VCaP (cell line): ENCODE results near the gene MACROH2A2.

Source experiments
- H3K27ac ChIP-seq: fragments of 450-650 bp; 2 replicates; pipeline ENCODE4 v1.5.1; 2017
- CTCF ChIP-seq: fragments of 450-650 bp; conservative IDR thresholded peaks from 2 replicates; pipeline ENCODE4 v1.5.1; 2017; ENCODE audit warnings: mild to moderate bottlenecking, moderate library complexity

The MACROH2A2 gene

GRCh38 chr10:70132098-70133029 lies 79.7 kb downstream of the MACROH2A2 start, which contains the start of gene AIFM2:
TSS of gene AIFM2 (minus strand) at chr10:70132825. CDS start at chr10:70124084, 8,741 bp downstream.
- TF ChIP-seq CTCF, result no peak
- H3K27ac ChIP-seq, result peak within 1 kb of the TSS; percentile 57; the same call in 1 of the 2 replicates

- TF ChIP-seq CTCF, result no peak
- no peak overlapping the region for H3K27ac ChIP-seq
Measured at GRCh38 chr10:70135046-70135445, 82.4 kb downstream of the MACROH2A2 start.

GRCh38 chr10:70135684-70136083 lies 83.0 kb downstream of the MACROH2A2 start:
- TF ChIP-seq CTCF, result no peak
- no peak overlapping the region for H3K27ac ChIP-seq

GRCh38 chr10:70137135-70137534 lies 84.5 kb downstream of the MACROH2A2 start:
- H3K27ac ChIP-seq, result no peak overlapping the region
- no peak for TF ChIP-seq CTCF

DNA sequence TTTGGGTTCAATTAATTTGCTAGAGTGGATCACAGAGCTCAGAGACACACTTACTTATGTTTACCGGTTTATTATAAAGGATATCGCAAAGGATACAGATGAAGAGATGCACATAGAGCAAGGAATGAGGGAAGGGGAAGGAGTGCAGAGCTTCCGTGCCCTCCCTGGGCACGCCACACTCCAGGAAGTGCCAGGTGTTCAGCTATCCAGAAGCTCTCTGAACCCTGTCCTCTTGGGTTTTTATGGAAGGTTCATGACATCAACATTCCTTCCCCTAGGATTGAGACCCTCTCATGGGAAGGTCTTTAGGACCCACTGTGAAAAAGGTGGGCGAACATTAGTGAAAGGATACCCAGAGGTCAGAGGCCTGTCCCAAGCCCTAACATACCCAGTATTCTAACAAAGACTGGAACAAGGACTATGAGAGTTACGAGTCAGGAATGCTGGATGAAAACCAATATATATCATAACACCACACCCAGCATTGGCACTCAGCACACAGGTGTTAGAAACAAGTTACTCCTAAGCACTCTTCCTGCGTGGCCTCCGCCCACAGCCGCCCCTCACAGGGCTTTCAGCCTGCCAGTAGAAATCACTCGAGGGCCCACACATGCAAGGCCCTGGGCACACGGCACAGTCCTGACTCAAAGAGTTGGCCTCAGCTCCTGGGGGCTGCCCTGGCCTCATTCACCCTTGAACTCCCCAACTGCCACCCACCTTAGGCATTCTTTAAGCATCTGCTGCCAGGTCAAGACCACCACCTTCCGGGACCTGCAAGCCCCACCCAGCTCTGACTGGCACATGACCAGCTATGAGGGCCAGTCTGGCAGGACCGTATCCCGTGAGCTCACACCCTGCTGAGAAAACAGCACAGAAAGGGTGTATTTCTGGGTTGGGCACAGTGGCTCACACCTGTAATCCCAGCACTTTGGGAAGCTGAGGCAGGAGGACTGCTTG lies 85.6 kb downstream of the MACROH2A2 start:
- TF ChIP-seq CTCF, result no peak
- no peak overlapping the region for H3K27ac ChIP-seq

DNA sequence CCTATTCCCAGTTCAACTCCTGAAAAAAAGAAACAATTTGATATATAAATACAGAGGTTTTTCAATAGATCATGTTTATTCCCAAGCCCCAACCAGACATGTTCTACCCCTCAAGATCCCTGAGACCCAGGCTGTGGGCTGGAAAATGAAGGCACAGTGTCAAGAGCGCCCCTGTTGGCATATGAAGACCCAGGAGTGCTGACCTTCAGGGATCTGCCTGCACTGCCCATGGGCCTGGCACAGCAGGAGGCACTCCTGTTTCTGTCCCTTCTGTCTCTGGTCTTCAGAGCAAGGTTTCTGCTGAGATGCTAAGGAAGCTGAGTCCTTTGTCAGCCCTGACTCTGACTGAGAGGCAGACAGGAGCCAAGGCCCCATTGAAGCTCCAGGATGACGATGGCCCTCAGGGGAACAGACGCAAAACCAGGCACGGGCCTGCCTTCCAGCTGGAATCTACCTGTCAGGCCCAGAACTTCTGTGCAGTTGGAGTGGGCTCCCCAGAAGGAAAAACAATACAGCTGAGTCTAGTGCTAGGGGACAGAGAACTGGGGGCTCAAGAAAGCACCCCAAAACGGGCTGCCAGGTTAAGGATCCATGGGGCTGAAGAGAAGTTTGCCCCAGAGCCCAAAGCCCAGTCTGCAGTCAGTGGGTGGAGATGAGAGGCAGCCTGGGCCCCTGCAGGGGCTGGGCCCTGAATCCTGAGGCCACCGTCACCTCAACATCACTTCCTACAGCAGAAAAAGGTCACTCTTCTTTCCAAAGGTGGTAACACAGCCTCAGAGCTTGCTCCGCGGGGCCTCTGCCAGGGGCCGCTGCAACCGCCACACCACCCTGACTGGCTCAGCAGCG lies 86.7 kb downstream of the MACROH2A2 start:
- no peak for TF ChIP-seq CTCF
- no peak overlapping the region for H3K27ac ChIP-seq
